Activated T-cell treated with anti-CD3 and anti-CD28 coated beads, Interleukin-2, amount 50 U/mL, for 72 hours (primary cell): ENCODE results near the gene RBMS3. TPM values are rescaled to one million over a fixed set of nuclear protein-coding genes. Genes with fewer than 3 reads are reported as not detected.
"Not testable (repeated sequence)": the region's sequence is repeated elsewhere in the genome, so short reads cannot be mapped to it uniquely, and the experiment has no call there.

Experiments
- ATAC-seq, 2 donors: fragments of 150-1000 bp; cut with Tn5 transposase; replicated peaks in 1 of 2; 2 replicates each; pipeline ENCODE4 v1.10.0; 2021; ENCODE audit warnings: moderate library complexity in 2 of 2, mild to moderate bottlenecking in 1 of 2
- DNase-seq, 2 donors: peaks; one replicate each; pipeline ENCODE4 v3.0.0; 2021 to 2022; ENCODE audit warnings: mixed read lengths in 1 of 2
- H3K27ac Mint-ChIP-seq: one replicate; pipeline ENCODE4 v1.8.0; 2022; ENCODE audit warnings: mild to moderate bottlenecking, moderate library complexity, mixed read lengths
- H3K27me3 Mint-ChIP-seq: one replicate; pipeline ENCODE4 v1.8.0; 2022; ENCODE audit warnings: low read depth, mixed read lengths
- H3K36me3 Mint-ChIP-seq, 2 donors: one replicate each; pipeline ENCODE4 v1.8.0; 2022; ENCODE audit warnings: mixed read lengths in 2 of 2, mild to moderate bottlenecking in 1 of 2; ENCODE audit not compliant: insufficient read depth in 2 of 2
- H3K4me1 Mint-ChIP-seq: one replicate; pipeline ENCODE4 v1.8.0; 2022; ENCODE audit warnings: low read depth, mixed read lengths
- H3K4me3 Mint-ChIP-seq, 2 donors: one replicate each; pipeline ENCODE4 v1.8.0; 2022; ENCODE audit warnings: mild to moderate bottlenecking in 2 of 2, mixed read lengths in 2 of 2, moderate library complexity in 2 of 2
- H3K9me3 Mint-ChIP-seq, 2 donors: one replicate each; pipeline ENCODE4 v1.8.0; 2022; ENCODE audit warnings: mixed read lengths in 2 of 2
- total RNA-seq, 2 donors: library from RNA; stranded (reverse); gene quantifications; one replicate each; pipeline ENCODE4 v1.2.3, GENCODE V29; 2022

The RBMS3 gene
- total RNA-seq, 2 donors from 2014 or later, result 2.5 to 3.0 TPM

GRCh38 chr3:30026851-30027250 lies 746.0 kb downstream of the RBMS3 start:
- Mint-ChIP-seq H3K4me1 (no peaks in the 10 kb centered on the region), H3K9me3 (no peaks in the 10 kb centered on the region), H3K27me3 (peaks cover 8% of the 10 kb centered on the region), H3K4me3 (no peak overlapping the region), H3K27ac (no peak overlapping the region), H3K36me3 (no peaks in the 10 kb centered on the region)
- ATAC-seq (no peak), DNase-seq (no peak)

- H3K27me3 Mint-ChIP-seq, result peaks cover 8% of the 10 kb centered on the region
- H3K27ac Mint-ChIP-seq, result no peak overlapping the region
- no peak overlapping the region for H3K4me3 Mint-ChIP-seq
- H3K4me1 Mint-ChIP-seq, result no peaks in the 10 kb centered on the region
- ATAC-seq, result no peak
- no peaks in the 10 kb centered on the region for H3K9me3 Mint-ChIP-seq
- DNase-seq, result no peak
- H3K36me3 Mint-ChIP-seq, result no peaks in the 10 kb centered on the region
These were observed 753.5 kb downstream of the RBMS3 start for GRCh38 chr3:30034246-30034991.

GRCh38 chr3:30035935-30036567 lies 755.2 kb downstream of the RBMS3 start:
- Mint-ChIP-seq H3K4me1 (peaks cover 8% of the 10 kb centered on the region), H3K27me3 (peaks cover 16% of the 10 kb centered on the region), H3K27ac (no peak overlapping the region), H3K4me3 (no peak overlapping the region), H3K9me3 (no peaks in the 10 kb centered on the region), H3K36me3 (no peaks in the 10 kb centered on the region)
- ATAC-seq (no peak), DNase-seq (no peak)

- ATAC-seq, result no peak
- Mint-ChIP-seq H3K4me1 (peaks cover 13% of the 10 kb centered on the region), H3K27me3 (peaks cover 21% of the 10 kb centered on the region), H3K4me3 (no peak overlapping the region), H3K27ac (no peak overlapping the region), H3K9me3 (no peaks in the 10 kb centered on the region), H3K36me3 (no peaks in the 10 kb centered on the region)
- no peak for DNase-seq
These were observed 759.3 kb downstream of the RBMS3 start for GRCh38 chr3:30040126-30040525.

GRCh38 chr3:30041481-30041880 lies 760.6 kb downstream of the RBMS3 start:
- H3K27ac Mint-ChIP-seq, DNase-seq, H3K9me3 Mint-ChIP-seq, H3K4me3 Mint-ChIP-seq, ATAC-seq, H3K36me3 Mint-ChIP-seq: not testable (repeated sequence)
- peaks cover 21% of the 10 kb centered on the region for H3K27me3 Mint-ChIP-seq
- peaks cover 13% of the 10 kb centered on the region for H3K4me1 Mint-ChIP-seq

- ATAC-seq (peak; percentile 59 to 60), DNase-seq (peak; percentile 63 to 66)
- peaks cover 21% of the 10 kb centered on the region for H3K27me3 Mint-ChIP-seq
- no peaks in the 10 kb centered on the region for H3K9me3 Mint-ChIP-seq
- no peaks in the 10 kb centered on the region for H3K36me3 Mint-ChIP-seq
- H3K4me1 Mint-ChIP-seq, result peaks cover 13% of the 10 kb centered on the region
- H3K27ac Mint-ChIP-seq, result no peak overlapping the region
- H3K4me3 Mint-ChIP-seq, result no peak overlapping the region
These were observed 761.5 kb downstream of the RBMS3 start for GRCh38 chr3:30042274-30042859.

- no peaks in the 10 kb centered on the region for H3K9me3 Mint-ChIP-seq
- no peak overlapping the region for H3K27ac Mint-ChIP-seq
- H3K4me1 Mint-ChIP-seq, result peaks cover 13% of the 10 kb centered on the region
- peaks cover 21% of the 10 kb centered on the region for H3K27me3 Mint-ChIP-seq
- DNase-seq (no peak), ATAC-seq (no peak)
- no peaks in the 10 kb centered on the region for H3K36me3 Mint-ChIP-seq
- H3K4me3 Mint-ChIP-seq, result no peak overlapping the region
These were observed 762.2 kb downstream of the RBMS3 start for GRCh38 chr3:30042916-30043555.

- H3K27me3 Mint-ChIP-seq, result peaks cover 21% of the 10 kb centered on the region
- no peak overlapping the region for H3K4me3 Mint-ChIP-seq
- no peak for ATAC-seq
- no peaks in the 10 kb centered on the region for H3K36me3 Mint-ChIP-seq
- H3K9me3 Mint-ChIP-seq, result no peaks in the 10 kb centered on the region
- peaks cover 13% of the 10 kb centered on the region for H3K4me1 Mint-ChIP-seq
- H3K27ac Mint-ChIP-seq, result no peak overlapping the region
- DNase-seq, result no peak
These were observed 763.6 kb downstream of the RBMS3 start for GRCh38 chr3:30044515-30044914.

GRCh38 chr3:30048431-30048830 lies 767.6 kb downstream of the RBMS3 start:
- no peak for DNase-seq
- H3K36me3 Mint-ChIP-seq, result no peaks in the 10 kb centered on the region

GRCh38 chr3:30050116-30050515 lies 769.2 kb downstream of the RBMS3 start:
- not testable (repeated sequence) for H3K9me3 Mint-ChIP-seq, H3K27ac Mint-ChIP-seq, DNase-seq, H3K27me3 Mint-ChIP-seq, ATAC-seq, H3K4me3 Mint-ChIP-seq, H3K4me1 Mint-ChIP-seq, H3K36me3 Mint-ChIP-seq

More at GRCh38 chr3:30048431-30048830, 767.6 kb downstream of the RBMS3 start:
- H3K4me3 Mint-ChIP-seq, result no peak overlapping the region
- no peaks in the 10 kb centered on the region for H3K4me1 Mint-ChIP-seq
- no peak overlapping the region for H3K27ac Mint-ChIP-seq
- peaks cover 6% of the 10 kb centered on the region for H3K27me3 Mint-ChIP-seq
- ATAC-seq, result no peak
- peaks cover 3 to 4% of the 10 kb centered on the region in 2 donors for H3K9me3 Mint-ChIP-seq

- no peak overlapping the region for H3K27ac Mint-ChIP-seq
- no peak for ATAC-seq
These were observed 778.4 kb downstream of the RBMS3 start for GRCh38 chr3:30059240-30059639.

More at GRCh38 chr3:30059240-30059639, 778.4 kb downstream of the RBMS3 start:
- Mint-ChIP-seq H3K27me3 (peaks cover 10% of the 10 kb centered on the region), H3K36me3 (no peaks in the 10 kb centered on the region), H3K4me1 (peaks cover 2% of the 10 kb centered on the region), H3K4me3 (no peak overlapping the region), H3K9me3 (peaks cover under 1 to 1% of the 10 kb centered on the region in 2 donors)
- no peak for DNase-seq
